SK-N-MC (cell line): ENCODE measurements around the gene CDH4.

Source experiments
- DNase-seq: peaks from one replicate; pipeline ENCODE4 v3.0.0-alpha.2; 2011; ENCODE audit warnings: low read depth, low spot score
- H3K27ac ChIP-seq: fragments of 200-600 bp; sonication (generic); 2 replicates; pipeline ENCODE4 v1.5.1; 2016; ENCODE audit warnings: mixed run types
- H3K36me3 ChIP-seq: fragments of 200-600 bp; sonication (generic); 2 replicates; pipeline ENCODE4 v1.6.1; 2017; ENCODE audit warnings: antibody characterized with exemption, low read length, mixed read lengths; ENCODE audit not compliant: insufficient read depth
- H3K4me3 ChIP-seq: fragments of 200-600 bp; sonication (generic); 2 replicates; pipeline ENCODE4 v1.5.1; 2016
- H3K9ac ChIP-seq: fragments of 200-600 bp; sonication (generic); 2 replicates; pipeline ENCODE4 v1.8.0; 2017; ENCODE audit warnings: mixed run types, mixed read lengths; ENCODE audit not compliant: insufficient read length
- H3K9me3 ChIP-seq: fragments of 200-600 bp; sonication (generic); 2 replicates; pipeline ENCODE4 v1.6.1; 2017; ENCODE audit warnings: low read depth, mild to moderate bottlenecking, antibody characterized with exemption, low read length, moderate library complexity, mixed read lengths
- EZH2 ChIP-seq: fragments of 200-600 bp; sonication (generic); IDR thresholded peaks from one replicate; pipeline ENCODE4 v1.6.1; 2017; ENCODE audit warnings: antibody characterized with exemption
- FOXP2 ChIP-seq: optimal IDR thresholded peaks from 2 replicates; pipeline ENCODE3; 2011; ENCODE audit warnings: mild to moderate bottlenecking, moderate library complexity; ENCODE audit not compliant: insufficient read depth; ENCODE audit errors: extremely low read length, control extremely low read depth
- POLR2AphosphoS5 ChIP-seq: IDR thresholded peaks from 2 replicates; pipeline ENCODE4 v1.6.1; 2012; ENCODE audit warnings: mild to moderate bottlenecking, low read depth, low read length, borderline replicate concordance

CDH4 gene

DNA sequence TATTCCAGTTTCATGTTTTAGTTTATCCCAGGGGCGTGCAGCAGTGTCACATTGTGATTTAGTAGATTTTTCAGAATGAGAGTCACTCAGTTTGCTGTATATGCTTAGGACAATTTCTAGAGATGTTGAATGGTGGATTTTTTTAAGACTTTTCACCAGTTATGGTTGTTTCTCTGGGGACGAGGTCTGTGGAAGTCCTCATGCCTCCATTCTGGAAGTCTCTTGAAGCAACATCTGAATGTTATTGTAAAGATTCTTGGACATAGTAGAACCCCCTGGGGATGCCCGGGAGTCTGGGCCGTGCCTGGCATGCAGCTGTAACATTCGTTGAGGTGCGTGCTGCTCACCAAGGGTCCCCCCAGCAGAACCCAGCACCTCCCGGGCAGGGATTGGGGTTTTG lies 341.5 kb downstream of the CDH4 start:
- no peak for DNase-seq
- Histone ChIP-seq H3K4me3 (no peak overlapping the region), H3K36me3 (no peaks in the 10 kb centered on the region), H3K9ac (no peak overlapping the region), H3K27ac (no peak overlapping the region), H3K9me3 (no peaks in the 10 kb centered on the region)
- TF ChIP-seq POLR2AphosphoS5 = no peak
- TF ChIP-seq FOXP2 = no peak
- no peak for TF ChIP-seq EZH2

DNA sequence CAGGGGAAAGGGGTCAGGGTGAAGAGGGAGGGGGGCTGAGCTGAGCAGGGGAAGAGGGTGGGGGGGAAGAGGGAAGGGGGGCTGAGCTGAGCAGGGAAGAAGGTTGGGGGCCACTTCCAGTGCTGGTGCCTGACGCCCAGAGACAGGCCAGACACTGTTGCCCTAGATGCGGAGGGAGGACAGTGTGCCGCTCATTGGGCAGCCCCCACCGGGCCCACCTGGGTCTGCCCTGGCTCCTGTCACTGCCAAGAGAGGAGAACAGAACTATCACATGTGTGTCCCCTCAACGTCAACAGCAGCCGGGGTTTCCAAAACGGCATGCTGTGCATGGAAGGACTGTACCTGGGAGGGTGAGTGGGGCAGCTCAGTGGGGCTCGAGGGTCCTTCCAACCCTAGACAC lies 342.1 kb downstream of the CDH4 start:
- DNase-seq = no peak
- TF ChIP-seq POLR2AphosphoS5 (no peak), EZH2 (no peak), FOXP2 (no peak)
- no peak overlapping the region for H3K4me3 ChIP-seq
- no peaks in the 10 kb centered on the region for H3K36me3 ChIP-seq
- H3K9ac ChIP-seq = no peak overlapping the region
- no peaks in the 10 kb centered on the region for H3K9me3 ChIP-seq
- no peak overlapping the region for H3K27ac ChIP-seq

DNA sequence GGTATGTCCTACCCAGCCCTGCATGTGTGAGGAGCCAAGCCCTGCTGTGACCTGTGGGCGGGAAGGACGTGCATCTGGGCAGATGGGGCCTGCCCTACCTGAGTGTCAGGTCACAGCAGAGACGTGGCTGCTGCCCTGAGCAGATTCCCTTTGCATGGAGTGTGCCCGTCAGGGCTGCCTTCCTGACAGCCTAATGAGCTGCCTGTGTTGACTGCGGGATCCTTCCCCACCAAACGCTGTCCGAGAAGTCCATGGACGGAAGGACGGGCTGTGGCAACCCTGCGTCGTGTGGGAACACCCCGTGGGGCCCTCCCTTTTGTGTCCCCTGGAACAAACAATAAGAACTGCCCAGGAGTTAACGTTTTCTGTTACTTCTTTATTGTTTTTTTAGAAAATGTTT lies 343.2 kb downstream of the CDH4 start:
- Histone ChIP-seq H3K4me3 (no peak overlapping the region), H3K27ac (no peak overlapping the region), H3K9me3 (no peaks in the 10 kb centered on the region), H3K9ac (no peak overlapping the region), H3K36me3 (no peaks in the 10 kb centered on the region)
- TF ChIP-seq EZH2 = no peak
- no peak for TF ChIP-seq FOXP2
- no peak for TF ChIP-seq POLR2AphosphoS5
- no peak for DNase-seq

DNA sequence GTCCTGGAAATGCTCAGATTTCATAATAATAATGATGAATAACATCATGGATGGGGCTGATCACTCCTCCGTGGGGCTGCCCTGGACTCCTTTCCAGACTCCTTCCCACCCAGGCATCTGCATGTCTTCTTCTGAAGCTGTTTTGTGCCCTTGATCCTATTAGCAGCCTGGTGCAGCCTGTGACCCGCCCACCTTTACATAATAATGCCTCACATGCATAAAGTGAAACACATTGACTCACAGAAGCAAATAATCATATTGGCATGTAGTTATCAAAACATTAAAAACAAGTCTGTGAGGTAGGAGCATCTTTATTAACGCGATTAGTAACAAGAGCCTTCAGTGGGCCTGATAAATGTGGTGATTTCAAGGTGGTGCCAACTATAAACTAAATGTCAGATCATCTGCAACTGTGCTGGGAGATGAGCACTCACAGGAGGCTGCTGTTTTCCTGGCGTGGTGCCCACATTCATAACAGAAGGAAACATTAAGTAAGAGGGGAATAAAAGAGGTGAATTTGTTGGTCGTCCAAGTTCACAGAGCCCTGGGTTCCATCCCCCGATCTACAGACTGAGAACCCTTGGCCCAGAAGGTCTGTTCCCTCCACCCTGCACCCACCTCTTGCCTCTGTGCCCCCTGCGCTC lies 344.7 kb downstream of the CDH4 start:
- H3K36me3 ChIP-seq = no peaks in the 10 kb centered on the region
- H3K9ac ChIP-seq = no peak overlapping the region
- H3K9me3 ChIP-seq = no peaks in the 10 kb centered on the region
- DNase-seq = no peak
- no peak for TF ChIP-seq FOXP2
- TF ChIP-seq EZH2 = no peak
- no peak overlapping the region for H3K4me3 ChIP-seq
- H3K27ac ChIP-seq = no peak overlapping the region

DNA sequence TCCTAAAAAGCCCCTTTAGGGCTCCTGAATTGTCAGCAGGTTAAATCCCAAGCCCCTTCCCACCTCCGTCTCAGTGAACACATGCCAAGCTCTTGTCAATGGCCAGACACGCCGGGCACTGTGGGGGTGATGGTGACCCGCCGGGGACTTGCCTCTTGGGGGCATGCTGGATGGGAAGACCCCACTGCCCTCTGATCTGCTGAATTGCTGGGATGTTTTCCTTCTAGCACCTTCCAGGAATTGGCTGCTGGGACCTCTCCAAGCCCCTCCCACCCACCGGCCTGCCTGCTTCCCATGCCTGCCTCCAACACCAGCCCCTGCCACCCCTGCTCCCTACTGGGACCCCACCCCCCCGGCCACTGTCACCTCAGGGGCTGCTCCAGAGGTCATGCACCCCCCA lies 345.9 kb downstream of the CDH4 start:
- H3K9me3 ChIP-seq = no peaks in the 10 kb centered on the region
- no peak for TF ChIP-seq FOXP2
- TF ChIP-seq POLR2AphosphoS5 = no peak
- TF ChIP-seq EZH2 = no peak
- no peak overlapping the region for H3K9ac ChIP-seq
- no peak for DNase-seq
- H3K36me3 ChIP-seq = no peaks in the 10 kb centered on the region
- H3K27ac ChIP-seq = no peak overlapping the region
- no peak overlapping the region for H3K4me3 ChIP-seq

DNA sequence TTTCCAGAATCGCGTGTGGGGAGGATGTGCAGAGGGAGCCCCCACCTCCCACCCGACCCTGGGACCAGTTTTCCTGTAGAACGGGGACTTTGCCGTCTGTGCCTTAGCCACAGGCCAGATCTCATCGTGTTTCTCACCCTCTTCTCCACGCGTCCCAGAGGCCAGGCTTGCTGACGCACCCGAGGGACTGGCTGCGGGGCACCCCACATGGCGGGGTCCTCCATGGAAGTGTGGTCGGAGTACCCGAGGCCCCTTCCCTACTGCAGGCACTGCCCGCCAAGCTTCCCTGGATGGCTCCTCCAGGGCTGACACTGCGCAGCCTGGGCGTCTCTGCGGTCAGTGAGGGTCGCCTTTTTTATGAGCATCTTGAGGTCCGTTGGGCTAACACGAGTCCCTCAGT lies 346.5 kb downstream of the CDH4 start:
- no peak overlapping the region for H3K9ac ChIP-seq
- no peaks in the 10 kb centered on the region for H3K36me3 ChIP-seq
- TF ChIP-seq FOXP2 = no peak
- no peak overlapping the region for H3K27ac ChIP-seq
- H3K9me3 ChIP-seq = no peaks in the 10 kb centered on the region
- DNase-seq = no peak
- no peak overlapping the region for H3K4me3 ChIP-seq

DNA sequence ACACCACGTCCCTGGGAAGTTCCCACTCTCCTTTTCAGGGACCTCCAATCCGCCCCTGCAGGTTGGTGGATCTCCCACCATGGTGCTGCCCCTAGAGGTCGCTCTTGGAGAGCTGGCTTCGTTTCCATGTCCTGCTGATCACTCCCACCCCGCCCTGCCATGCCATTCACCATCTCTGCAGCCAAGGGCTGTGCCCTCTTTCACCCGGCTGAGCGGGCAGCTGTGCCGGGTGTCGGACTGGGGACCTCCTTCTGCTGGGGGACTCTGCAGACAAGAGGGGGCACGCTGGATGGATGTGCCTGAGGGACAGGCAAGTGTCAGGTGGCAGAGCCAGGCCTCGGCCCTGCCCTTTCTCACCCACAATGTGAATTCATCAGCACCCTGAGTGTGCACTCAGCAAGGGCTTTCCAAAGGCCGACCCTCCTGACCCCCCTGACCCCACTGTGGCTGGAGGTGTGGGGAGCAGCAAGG lies 347.0 kb downstream of the CDH4 start:
- H3K27ac ChIP-seq = no peak overlapping the region
- H3K4me3 ChIP-seq = no peak overlapping the region
- TF ChIP-seq FOXP2 = no peak
- no peak for TF ChIP-seq POLR2AphosphoS5
- TF ChIP-seq EZH2 = no peak
- H3K9ac ChIP-seq = no peak overlapping the region
- H3K36me3 ChIP-seq = no peaks in the 10 kb centered on the region
- H3K9me3 ChIP-seq = no peaks in the 10 kb centered on the region
- DNase-seq = no peak

DNA sequence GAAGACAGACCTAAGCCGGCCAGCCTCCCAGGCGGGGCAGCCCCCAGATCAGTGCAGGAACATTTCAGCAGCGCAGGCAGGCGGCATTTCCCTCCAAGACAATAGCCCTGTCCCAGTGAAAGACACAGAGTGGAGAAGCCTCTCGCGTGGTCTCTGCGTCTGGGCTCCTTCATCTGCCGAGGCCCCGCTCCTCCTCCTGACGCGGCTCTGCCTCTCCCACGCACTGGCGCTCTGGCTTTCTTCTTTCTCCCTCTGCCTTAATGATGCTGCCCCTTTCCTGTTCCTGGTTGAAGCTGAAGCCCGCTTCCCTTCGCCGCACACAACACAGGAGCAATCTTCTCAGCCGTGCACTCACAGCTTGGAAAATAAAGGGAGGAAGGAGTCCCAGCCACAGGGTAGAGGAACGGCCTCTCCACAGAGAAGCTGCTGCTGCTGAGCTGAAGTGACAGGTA lies 347.5 kb downstream of the CDH4 start:
- H3K9ac ChIP-seq = no peak overlapping the region
- no peaks in the 10 kb centered on the region for H3K36me3 ChIP-seq
- TF ChIP-seq FOXP2 = no peak
- TF ChIP-seq POLR2AphosphoS5 = no peak
- no peak for TF ChIP-seq EZH2
- no peak overlapping the region for H3K4me3 ChIP-seq
- DNase-seq = no peak
- no peak overlapping the region for H3K27ac ChIP-seq
- no peaks in the 10 kb centered on the region for H3K9me3 ChIP-seq

DNA sequence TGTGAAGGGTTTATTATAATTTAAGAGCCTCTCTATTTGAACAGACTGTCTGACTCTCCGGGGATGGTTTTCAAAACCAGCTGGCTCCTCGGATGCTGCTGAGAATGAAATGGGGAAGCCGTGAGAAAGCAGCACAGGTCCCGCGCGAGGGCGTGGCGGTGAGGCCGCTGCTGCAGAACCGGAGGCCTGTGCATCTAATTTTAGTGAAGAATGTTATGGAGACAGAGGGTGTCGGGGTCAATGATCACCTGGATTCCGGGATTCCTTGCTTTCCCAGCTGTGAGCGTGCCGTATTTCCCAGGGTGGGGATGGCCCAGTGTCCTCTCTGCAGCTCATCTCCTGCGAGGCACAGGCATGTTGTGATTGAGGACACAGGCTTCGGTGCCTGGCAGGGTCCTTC lies 348.0 kb downstream of the CDH4 start:
- DNase-seq = no peak
- Histone ChIP-seq H3K9ac (no peak overlapping the region), H3K27ac (no peak overlapping the region), H3K9me3 (no peaks in the 10 kb centered on the region), H3K36me3 (no peaks in the 10 kb centered on the region), H3K4me3 (no peak overlapping the region)
- TF ChIP-seq FOXP2 = no peak
- no peak for TF ChIP-seq POLR2AphosphoS5
- no peak for TF ChIP-seq EZH2
